Stimulated activated CD8-positive, alpha-beta memory T cell treated with anti-CD3 and anti-CD28 coated beads, Interleukin-12 subunit alpha, Interleukin-12 subunit beta, amount 100 ng/mL, for 24 hours (primary cell): ENCODE data around the gene GCGR.

ENCODE experiments used
- DNase-seq: peaks from one replicate; pipeline ENCODE4 v3.0.0-alpha.2; 2020; ENCODE audit errors: extremely low read depth

GCGR gene

GRCh38 chr17:81846743-81847689 lies 43.1 kb downstream of the GCGR start:
- no peak for DNase-seq

- DNase-seq = no peak
Observed at GRCh38 chr17:81849457-81849856, 45.5 kb downstream of the GCGR start.

GRCh38 chr17:81851423-81851822 lies 47.5 kb downstream of the GCGR start:
- DNase-seq = no peak

GRCh38 chr17:81852237-81852636 lies 48.3 kb downstream of the GCGR start:
- no peak for DNase-seq

GRCh38 chr17:81854974-81855774 lies 51.2 kb downstream of the GCGR start:
- DNase-seq = no peak

GRCh38 chr17:81858170-81858966 lies 54.4 kb downstream of the GCGR start:
- no peak for DNase-seq

- no peak for DNase-seq
Observed at GRCh38 chr17:81858967-81859905, 55.3 kb downstream of the GCGR start.

GRCh38 chr17:81859906-81860755 lies 56.2 kb downstream of the GCGR start, which contains the start of gene P4HB:
Gene P4HB, minus strand, starts transcription at chr17:81860535. Its CDS starts 64 bp downstream, at chr17:81860471.
- DNase-seq = peak; percentile 96

GRCh38 chr17:81860756-81861568 lies 57.0 kb downstream of the GCGR start:
- DNase-seq = peak; percentile 95

GRCh38 chr17:81863123-81863675 lies 59.2 kb downstream of the GCGR start:
- no peak for DNase-seq
